ENCODE measurements around the gene RASSF1. TPM values are rescaled to one million over a fixed set of nuclear protein-coding genes. Genes with fewer than 3 reads are reported as not detected.
A peak's percentile ranks its signal among the peaks of the same experiment; 100 is the strongest.

RASSF1 gene
- total RNA-seq, 2 experiments from 2014 or later = 75.8 to 76.5 TPM

GRCh38 chr3:50325113-50325480, 15.5 kb downstream of the RASSF1 start:
- Mint-ChIP-seq H3K27me3 (no peaks in the 10 kb centered on the region), H3K4me3 (no peak overlapping the region), H3K27ac (no peak overlapping the region), H3K4me1 (ENCODE audit: low read depth) (peaks cover 26% of the 10 kb centered on the region), H3K36me3 (ENCODE audit: low read depth) (peaks cover 6% of the 10 kb centered on the region), H3K9me3 (no peaks in the 10 kb centered on the region)
- ChIA-PET CTCF (interaction anchor here (0.7 to 3.0 kb wide), 10 partner anchors 10 to 131 kb away, joined by 3 to 40 read pairs (median 6); partner anchors contain the start of genes HYAL1, HYAL3, IFRD2 and NAA80), POLR2A (interaction anchor here (1.4 to 13.4 kb wide), 2 partner anchors 11 to 50 kb away, joined by 4 to 126 read pairs; partner anchors contain the start of gene RASSF1)
- TF ChIP-seq, protein P1, sequence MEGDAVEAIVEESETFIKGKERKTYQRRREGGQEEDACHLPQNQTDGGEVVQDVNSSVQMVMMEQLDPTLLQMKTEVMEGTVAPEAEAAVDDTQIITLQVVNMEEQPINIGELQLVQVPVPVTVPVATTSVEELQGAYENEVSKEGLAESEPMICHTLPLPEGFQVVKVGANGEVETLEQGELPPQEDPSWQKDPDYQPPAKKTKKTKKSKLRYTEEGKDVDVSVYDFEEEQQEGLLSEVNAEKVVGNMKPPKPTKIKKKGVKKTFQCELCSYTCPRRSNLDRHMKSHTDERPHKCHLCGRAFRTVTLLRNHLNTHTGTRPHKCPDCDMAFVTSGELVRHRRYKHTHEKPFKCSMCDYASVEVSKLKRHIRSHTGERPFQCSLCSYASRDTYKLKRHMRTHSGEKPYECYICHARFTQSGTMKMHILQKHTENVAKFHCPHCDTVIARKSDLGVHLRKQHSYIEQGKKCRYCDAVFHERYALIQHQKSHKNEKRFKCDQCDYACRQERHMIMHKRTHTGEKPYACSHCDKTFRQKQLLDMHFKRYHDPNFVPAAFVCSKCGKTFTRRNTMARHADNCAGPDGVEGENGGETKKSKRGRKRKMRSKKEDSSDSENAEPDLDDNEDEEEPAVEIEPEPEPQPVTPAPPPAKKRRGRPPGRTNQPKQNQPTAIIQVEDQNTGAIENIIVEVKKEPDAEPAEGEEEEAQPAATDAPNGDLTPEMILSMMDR (IDR thresholded peaks at IDR 0.05) = no peak
- no peak for DNase-seq
- intact Hi-C loops (cut with micrococcal nuclease) = no loop called here
- ATAC-seq = no peak

DNA sequence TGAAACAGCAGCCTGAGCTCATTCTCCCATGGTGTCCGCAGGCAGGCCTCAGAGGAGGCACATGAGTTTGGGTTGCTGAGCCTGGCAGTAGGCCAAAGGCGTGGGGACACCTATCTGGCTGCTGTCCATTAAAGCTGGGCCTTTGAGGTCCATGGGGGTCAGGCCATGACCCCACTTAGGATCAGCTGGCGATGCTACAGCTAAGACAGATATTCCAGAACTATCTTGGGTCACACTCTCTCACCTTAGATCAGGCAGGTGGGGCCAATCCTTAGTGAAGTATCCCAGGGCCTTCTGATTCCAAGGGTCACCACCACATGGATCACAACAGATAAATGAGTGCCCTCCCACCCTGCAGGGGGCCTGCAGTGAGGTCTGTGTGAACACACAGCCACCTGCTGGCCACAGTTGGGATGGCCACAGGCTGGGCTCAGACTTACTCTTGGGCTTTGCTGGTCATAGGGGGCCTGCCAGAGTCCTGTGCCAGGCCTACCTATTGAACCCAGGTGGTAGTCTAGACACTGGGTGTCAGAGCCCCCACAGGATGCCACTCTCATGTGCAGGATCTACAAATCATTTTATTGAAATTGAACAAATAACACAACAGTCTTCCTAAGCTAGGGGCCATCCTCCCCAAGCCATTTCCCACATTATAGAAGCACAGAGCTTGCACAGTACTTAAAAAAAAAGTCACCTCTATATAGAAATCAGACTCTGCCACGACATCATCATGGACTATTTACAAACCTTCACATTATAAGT, 16.1 kb downstream of the RASSF1 start:
- POLR2A ChIA-PET = interaction anchor here (0.8 to 13.4 kb wide), 3 partner anchors 11 to 49 kb away, joined by 3 to 126 read pairs (median 4); partner anchors contain the start of gene RASSF1
- H3K4me3 Mint-ChIP-seq = no peak overlapping the region
- intact Hi-C loops (cut with micrococcal nuclease) = no loop called here

GRCh38 chr3:50323614-50324199, 16.9 kb downstream of the RASSF1 start:
- DNase-seq (no peak), ATAC-seq (no peak)
- ChIA-PET POLR2A (interaction anchor here (0.5 to 13.4 kb wide), 5 partner anchors 12 to 229 kb away, joined by 3 to 126 read pairs (median 4); partner anchors contain the start of genes CYB561D2, NPRL2 and RASSF1), CTCF (interaction anchor here (0.6 to 3.0 kb wide), 20 partner anchors 9 to 129 kb away, joined by 3 to 40 read pairs (median 4); partner anchors contain the start of genes CYB561D2, HYAL1, HYAL3 and IFRD2)
- intact Hi-C loops (cut with micrococcal nuclease) = no loop called here
- Mint-ChIP-seq H3K9me3 (no peaks in the 10 kb centered on the region), H3K4me3 (no peak overlapping the region), H3K27ac (peak overlapping the region; percentile 17), H3K4me1 (ENCODE audit: low read depth) (peaks cover 37% of the 10 kb centered on the region), H3K36me3 (ENCODE audit: low read depth) (peaks cover 5% of the 10 kb centered on the region), H3K27me3 (no peaks in the 10 kb centered on the region)
- TF ChIP-seq, protein P1 (IDR thresholded peaks at IDR 0.05) = no peak

More for the DNA sequence above, 16.1 kb downstream of the RASSF1 start:
- CTCF ChIA-PET = interaction anchor here (0.6 to 3.0 kb wide), 21 partner anchors 10 to 130 kb away, joined by 3 to 40 read pairs (median 4); partner anchors contain the start of genes CYB561D2, HYAL1, HYAL3 and IFRD2
- Mint-ChIP-seq H3K9me3 (no peaks in the 10 kb centered on the region), H3K27ac (no peak overlapping the region), H3K4me1 (ENCODE audit: low read depth) (peaks cover 31% of the 10 kb centered on the region), H3K36me3 (ENCODE audit: low read depth) (peaks cover 4% of the 10 kb centered on the region), H3K27me3 (no peaks in the 10 kb centered on the region)
- DNase-seq (peak; percentile 84), ATAC-seq (peak; percentile 50)
- TF ChIP-seq, protein P1 (IDR thresholded peaks at IDR 0.05) = peak; percentile 84

- H3K4me3 Mint-ChIP-seq = no peak overlapping the region
Observed at GRCh38 chr3:50323092-50323600, 17.5 kb downstream of the RASSF1 start.

More at GRCh38 chr3:50323092-50323600, 17.5 kb downstream of the RASSF1 start:
- Mint-ChIP-seq H3K9me3 (no peaks in the 10 kb centered on the region), H3K36me3 (ENCODE audit: low read depth) (peaks cover 3% of the 10 kb centered on the region), H3K27ac (no peak overlapping the region), H3K4me1 (ENCODE audit: low read depth) (peaks cover 36% of the 10 kb centered on the region), H3K27me3 (no peaks in the 10 kb centered on the region)
- ATAC-seq = no peak
- intact Hi-C loops (cut with micrococcal nuclease) = no loop called here
- CTCF ChIA-PET = interaction anchor here (1.2 to 3.0 kb wide), 5 partner anchors 9 to 27 kb away, joined by 4 to 40 read pairs (median 8); partner anchors contain the start of genes CYB561D2, HYAL1 and NPRL2
- POLR2A ChIA-PET = interaction anchor here (0.7 to 13.4 kb wide), 4 partner anchors 13 to 27 kb away, joined by 3 to 126 read pairs (median 4); partner anchors contain the start of genes CYB561D2, NPRL2 and RASSF1
- DNase-seq = no peak
- TF ChIP-seq, protein P1 (IDR thresholded peaks at IDR 0.05) = no peak

Measured in activated CD8-positive, alpha-beta T cell treated with anti-CD3 and anti-CD28 coated beads for 36 hours (primary cell).